Keratinocyte (primary cell): ENCODE measurements around the gene MAP4K1. TPM values are rescaled to one million over a fixed set of nuclear protein-coding genes. Genes with fewer than 3 reads are reported as not detected.

Experiments
- DNase-seq: peaks from one replicate; pipeline ENCODE4 v3.0.0-alpha.2; 2011; ENCODE audit warnings: low read depth, missing footprints, low spot score
- FAIRE-seq: peaks from 2 replicates; lab custom pipeline; 2011; peaks lifted over from hg19 to GRCh38; lab: Jason Lieb, UNC
- H2AFZ ChIP-seq: 2 replicates; pipeline ENCODE4 v1.6.0; 2012; ENCODE audit warnings: low read length, control low read depth, inconsistent platforms; ENCODE audit not compliant: control insufficient read depth
- H3K27ac ChIP-seq: 2 replicates; pipeline ENCODE4 v1.5.1; 2011; ENCODE audit warnings: low read length; ENCODE audit not compliant: control insufficient read depth, insufficient read depth
- H3K27me3 ChIP-seq: 3 replicates; pipeline ENCODE4 v1.6.0; 2011; ENCODE audit warnings: low read length; ENCODE audit not compliant: control insufficient read depth, insufficient read depth; ENCODE audit errors: extremely low read depth
- H3K36me3 ChIP-seq, 2 experiments: 2 replicates in 1 of 2; 3 replicates in 1 of 2; pipeline ENCODE4 v1.5.1; 2011; ENCODE audit warnings: low read length in 2 of 2, mild to moderate bottlenecking in 1 of 2; ENCODE audit not compliant: control insufficient read depth in 2 of 2, insufficient read depth in 2 of 2; ENCODE audit errors: extremely low read depth in 1 of 2
- H3K4me1 ChIP-seq: 3 replicates; pipeline ENCODE4 v1.5.1; 2011; ENCODE audit warnings: low read length; ENCODE audit not compliant: control insufficient read depth, insufficient read depth; ENCODE audit errors: extremely low read depth
- H3K4me2 ChIP-seq: 3 replicates; pipeline ENCODE4 v1.6.0; 2011; ENCODE audit warnings: low read depth, low read length; ENCODE audit not compliant: control insufficient read depth, insufficient read depth; ENCODE audit errors: extremely low read depth
- H3K4me3 ChIP-seq, 3 experiments: fragments of 200-600 bp in 1 of 3; sonication (generic) in 1 of 3; 2 replicates in 2 of 3; 3 replicates in 1 of 3; pipeline ENCODE4 v1.5.1; 2011 to 2016; ENCODE audit warnings: low read length in 3 of 3, mild to moderate bottlenecking in 3 of 3, control low read depth in 2 of 3, inconsistent platforms in 1 of 3, low read depth in 1 of 3, mixed read lengths in 1 of 3, mixed run types in 1 of 3, moderate library complexity in 1 of 3; ENCODE audit not compliant: control insufficient read depth in 2 of 3, insufficient read depth in 2 of 3; ENCODE audit errors: extremely low read depth in 1 of 3
- H3K79me2 ChIP-seq: 2 replicates; pipeline ENCODE4 v1.6.0; 2012; ENCODE audit warnings: low read length; ENCODE audit not compliant: control insufficient read depth, insufficient read depth
- H3K9ac ChIP-seq: 3 replicates; pipeline ENCODE4 v1.6.0; 2011; ENCODE audit warnings: low read length; ENCODE audit not compliant: control insufficient read depth, insufficient read depth; ENCODE audit errors: extremely low read depth
- H3K9me1 ChIP-seq: 3 replicates; pipeline ENCODE4 v1.6.0; 2011; ENCODE audit warnings: low read length; ENCODE audit not compliant: control insufficient read depth, insufficient read depth; ENCODE audit errors: extremely low read depth
- H3K9me3 ChIP-seq: 2 replicates; pipeline ENCODE4 v1.5.1; 2012; ENCODE audit warnings: low read depth, low read length; ENCODE audit not compliant: control insufficient read depth
- H4K20me1 ChIP-seq: 3 replicates; pipeline ENCODE4 v1.6.0; 2011; ENCODE audit warnings: low read length; ENCODE audit not compliant: control insufficient read depth, insufficient read depth; ENCODE audit errors: extremely low read depth
- EZH2 ChIP-seq: IDR thresholded peaks from one replicate; pipeline ENCODE4 v1.6.1; 2012; ENCODE audit warnings: inconsistent platforms, mild to moderate bottlenecking, low read length, moderate library complexity
- dilution Hi-C: fragments of 300-500 bp; cut with MboI; formaldehyde crosslinking; loops from one replicate; pipeline ENCODE4 v1.7.0; 2020; ENCODE audit warnings: low sequenced_read_pairs; ENCODE audit not compliant: extremely low pct_ligation_motif_present
- polyA plus RNA-seq, 5 experiments: library from polyadenylated mRNA; depleted of rRNA in 3 of 5; stranded (reverse) in 3 of 5; stranded (forward) in 1 of 5; unstranded in 1 of 5; fragments of >200 nt; gene quantifications; 1 replicate in 1 of 5; 2 replicates in 3 of 5; 3 replicates in 1 of 5; pipeline versions ENCODE4 v1.2.1 to v1.2.3, GENCODE V29; 2011 to 2012; ENCODE audit warnings: missing spikeins in 2 of 5, low read depth in 1 of 5, low replicate concordance in 1 of 5
- TF ChIP-seq, protein P1 (sequence below), 3 experiments: IDR thresholded peaks in 1 of 3; conservative IDR thresholded peaks in 1 of 3; optimal IDR thresholded peaks in 1 of 3; 2 replicates in 2 of 3; 3 replicates in 1 of 3; pipeline versions ENCODE3 to v1.5.1; 2011; ENCODE audit warnings: low read length in 3 of 3, mild to moderate bottlenecking in 3 of 3, moderate library complexity in 2 of 3, control low read depth in 1 of 3, inconsistent platforms in 1 of 3; ENCODE audit not compliant: insufficient read depth in 2 of 3; ENCODE audit errors: extremely low read depth in 1 of 3

MAP4K1 gene
- polyA plus RNA-seq, 1 donor (not counting 4 experiments of a cell fraction or from before 2014, with no cell fraction given), result 0.25 TPM

DNA sequence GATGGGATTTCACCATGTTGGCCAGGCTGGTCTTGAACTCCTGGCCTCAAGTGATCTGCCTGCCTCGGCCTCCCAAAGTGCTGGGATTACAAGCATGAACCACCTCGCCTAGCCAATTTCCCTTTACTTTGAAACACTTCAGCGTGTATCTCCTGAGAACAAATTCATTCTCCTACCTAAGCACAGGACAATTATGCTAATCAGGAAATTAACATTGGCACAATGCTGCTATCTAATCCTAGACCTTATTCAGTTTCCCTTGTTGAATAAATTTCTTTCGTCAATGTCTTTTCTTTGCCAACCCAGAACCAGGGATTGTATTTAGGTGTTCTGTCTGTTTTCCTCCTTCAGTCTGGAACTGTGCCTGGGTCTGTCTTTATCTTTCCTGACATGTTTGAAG is 67.8 kb downstream of the MAP4K1 start:
- Histone ChIP-seq H3K4me2 (no peak overlapping the region), H2AFZ (no peak overlapping the region), H3K36me3 (no peaks in the 10 kb centered on the region), H3K27ac (no peak overlapping the region), H4K20me1 (no peaks in the 10 kb centered on the region), H3K4me3 (no peak overlapping the region), H3K9me3 (no peaks in the 10 kb centered on the region), H3K79me2 (no peaks in the 10 kb centered on the region), H3K9me1 (peaks cover 1% of the 10 kb centered on the region), H3K9ac (no peak overlapping the region), H3K27me3 (no peaks in the 10 kb centered on the region), H3K4me1 (peaks cover 5% of the 10 kb centered on the region)
- FAIRE-seq, result no peak
- TF ChIP-seq EZH2, result no peak
- TF ChIP-seq, protein P1, sequence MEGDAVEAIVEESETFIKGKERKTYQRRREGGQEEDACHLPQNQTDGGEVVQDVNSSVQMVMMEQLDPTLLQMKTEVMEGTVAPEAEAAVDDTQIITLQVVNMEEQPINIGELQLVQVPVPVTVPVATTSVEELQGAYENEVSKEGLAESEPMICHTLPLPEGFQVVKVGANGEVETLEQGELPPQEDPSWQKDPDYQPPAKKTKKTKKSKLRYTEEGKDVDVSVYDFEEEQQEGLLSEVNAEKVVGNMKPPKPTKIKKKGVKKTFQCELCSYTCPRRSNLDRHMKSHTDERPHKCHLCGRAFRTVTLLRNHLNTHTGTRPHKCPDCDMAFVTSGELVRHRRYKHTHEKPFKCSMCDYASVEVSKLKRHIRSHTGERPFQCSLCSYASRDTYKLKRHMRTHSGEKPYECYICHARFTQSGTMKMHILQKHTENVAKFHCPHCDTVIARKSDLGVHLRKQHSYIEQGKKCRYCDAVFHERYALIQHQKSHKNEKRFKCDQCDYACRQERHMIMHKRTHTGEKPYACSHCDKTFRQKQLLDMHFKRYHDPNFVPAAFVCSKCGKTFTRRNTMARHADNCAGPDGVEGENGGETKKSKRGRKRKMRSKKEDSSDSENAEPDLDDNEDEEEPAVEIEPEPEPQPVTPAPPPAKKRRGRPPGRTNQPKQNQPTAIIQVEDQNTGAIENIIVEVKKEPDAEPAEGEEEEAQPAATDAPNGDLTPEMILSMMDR (optimal IDR thresholded peaks at IDR 0.05 in 1 of 3, IDR thresholded peaks at IDR 0.05 in 1 of 3, conservative IDR thresholded peaks at IDR 0.05 in 1 of 3; ENCODE audit: extremely low read depth in 1 of 3, insufficient read depth in 2 of 3, low read length in 3 of 3), result no peak
- dilution Hi-C loops, result no loop called here
- DNase-seq, result no peak

DNA sequence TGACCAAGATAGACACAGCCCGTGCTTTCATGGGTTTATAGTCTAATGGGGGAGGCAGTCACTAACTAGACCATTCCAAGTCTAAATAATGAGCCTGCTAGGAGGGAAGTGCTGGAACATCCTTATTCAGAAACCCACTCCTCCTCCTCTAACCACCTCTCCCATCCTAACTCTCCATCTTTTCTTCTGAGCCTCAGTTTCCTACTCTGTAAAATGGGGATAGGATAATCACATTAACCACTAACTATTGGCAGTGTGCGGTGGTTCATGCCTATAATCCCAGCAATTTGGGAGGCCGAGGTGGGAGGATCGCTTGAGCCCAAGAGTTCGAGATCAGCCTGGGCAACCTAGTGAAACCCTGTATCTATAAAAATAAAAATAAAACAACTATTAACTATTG is 68.7 kb downstream of the MAP4K1 start:
- H3K36me3 ChIP-seq, result no peaks in the 10 kb centered on the region
- peaks cover 14% of the 10 kb centered on the region for H3K4me1 ChIP-seq
- no peak overlapping the region for H3K4me3 ChIP-seq
- no peaks in the 10 kb centered on the region for H3K9me3 ChIP-seq
- no peak overlapping the region for H3K9ac ChIP-seq
- no peaks in the 10 kb centered on the region for H4K20me1 ChIP-seq
- H3K79me2 ChIP-seq, result no peaks in the 10 kb centered on the region
- no peak overlapping the region for H3K4me2 ChIP-seq
- no peak overlapping the region for H3K27ac ChIP-seq
- DNase-seq (no peak), FAIRE-seq (no peak)
- TF ChIP-seq, protein P1 (optimal IDR thresholded peaks at IDR 0.05 in 1 of 3, IDR thresholded peaks at IDR 0.05 in 1 of 3, conservative IDR thresholded peaks at IDR 0.05 in 1 of 3; ENCODE audit: extremely low read depth in 1 of 3, insufficient read depth in 2 of 3, low read length in 3 of 3), result no peak
- no peak for TF ChIP-seq EZH2
- H3K9me1 ChIP-seq, result peaks cover 2% of the 10 kb centered on the region
- H2AFZ ChIP-seq, result no peak overlapping the region
- no peaks in the 10 kb centered on the region for H3K27me3 ChIP-seq
- dilution Hi-C loops, result no loop called here
